Measurements from ENCODE around the gene THADA.

GRCh38 chr2:43262239-43262638 is 333.6 kb downstream of the THADA start:
- TF ChIP-seq SUZ12 (IDR thresholded peaks at IDR 0.05) (no peak), ZNF384 (IDR thresholded peaks at IDR 0.05) (no peak)
